HCT116 (cell line): ENCODE data around the gene IFRD2. TPM values are rescaled to one million over a fixed set of nuclear protein-coding genes. Genes with fewer than 3 reads are reported as not detected.

Experiments
- ATAC-seq: fragments of 200-7000 bp; cut with Tn5 transposase; 2 replicates; pipeline ENCODE4 v1.9.1; 2020; ENCODE audit warnings: mild to moderate bottlenecking, moderate library complexity
- BruUV-seq: library from RNA; stranded (reverse); fragments of 400-500 nt; replicated peaks from 2 replicates; lab custom pipeline; 2021; lab: Mats Ljungman, UMichigan
- CTCF ChIA-PET: fragments of 300-600 bp; sonication (Branson Sonifier 250); formaldehyde crosslinking; loops from one replicate; lab custom pipeline; 2021; ENCODE audit warnings: antibody characterized with exemption; lab: Charles Lee
- POLR2A ChIA-PET: fragments of 300-600, 350-600 bp; sonication (Branson Sonifier 250); formaldehyde crosslinking; loops from one replicate; lab custom pipeline; 2021; ENCODE audit warnings: antibody characterized with exemption; lab: Charles Lee
- RAD21 ChIA-PET, 2 experiments: fragments of 300-600 bp; sonication (Branson Sonifier 250); formaldehyde crosslinking; loops; one replicate each; lab custom pipeline; 2023; ENCODE audit warnings: low total read pairs in 2 of 2; ENCODE audit not compliant: uncharacterized antibody in 2 of 2, unreplicated experiment in 2 of 2, low non-redundant PET in 1 of 2; lab: Charles Lee
- DNase-seq: peaks from one replicate; pipeline ENCODE4 v3.0.0-alpha.2; 2010; ENCODE audit warnings: low read depth, low spot score
- H2AFZ ChIP-seq: fragments of 200-600 bp; shearing (Covaris generic), sonication (generic); 2 replicates; pipeline ENCODE4 v1.6.1; 2017; ENCODE audit warnings: low read depth, mixed run types, mixed read lengths, antibody characterized with exemption, low read length; ENCODE audit not compliant: poor library complexity, severe bottlenecking
- H3K27ac ChIP-seq: 2 replicates; pipeline ENCODE4 v1.5.1; 2012; ENCODE audit warnings: low read depth, low read length
- H3K27me3 ChIP-seq: fragments of 200-600 bp; sonication (generic); 2 replicates; pipeline ENCODE4 v1.6.1; 2016; ENCODE audit warnings: mixed run types, low read length, mixed read lengths; ENCODE audit not compliant: insufficient read depth
- H3K36me3 ChIP-seq, 2 experiments: fragments of 200-500 bp in 1 of 2; fragments of 200-600 bp in 1 of 2; sonication (Bioruptor generic) in 1 of 2; sonication (generic) in 1 of 2; 2 replicates each; pipeline versions ENCODE4 v1.5.1 to v1.6.1; 2014 to 2016; ENCODE audit warnings: low read length in 2 of 2, inconsistent platforms in 1 of 2, mixed read lengths in 1 of 2, mixed run types in 1 of 2; ENCODE audit not compliant: insufficient read depth in 2 of 2, control insufficient read depth in 1 of 2
- H3K4me1 ChIP-seq, 2 experiments: fragments of 200-600 bp in 1 of 2; sonication (generic) in 1 of 2; 2 replicates each; pipeline versions ENCODE4 v1.5.1 to v1.6.1; 2012 to 2017; ENCODE audit warnings: low read length in 2 of 2, inconsistent platforms in 1 of 2, mild to moderate bottlenecking in 1 of 2, mixed read lengths in 1 of 2, mixed run types in 1 of 2, moderate library complexity in 1 of 2; ENCODE audit not compliant: insufficient read depth in 2 of 2, control insufficient read depth in 1 of 2
- H3K4me2 ChIP-seq: fragments of 200-600 bp; sonication (generic); 2 replicates; pipeline ENCODE4 v1.6.1; 2017; ENCODE audit warnings: mixed run types, low read length, mixed read lengths
- H3K4me3 ChIP-seq, 2 experiments: fragments of 200-600 bp in 1 of 2; sonication (generic) in 1 of 2; replicated peaks in 1 of 2; 2 replicates each; pipeline ENCODE4 v1.5.1; 2011 to 2016; ENCODE audit warnings: low read length in 2 of 2, control low read depth in 1 of 2, low read depth in 1 of 2, mild to moderate bottlenecking in 1 of 2, mixed read lengths in 1 of 2, mixed run types in 1 of 2
- H3K79me2 ChIP-seq: fragments of 200-600 bp; sonication (generic); 2 replicates; pipeline ENCODE4 v1.6.1; 2017; ENCODE audit warnings: mild to moderate bottlenecking, mixed run types, low read length, moderate library complexity, mixed read lengths; ENCODE audit not compliant: insufficient read depth
- H3K9ac ChIP-seq: fragments of 200-600 bp; sonication (generic); 2 replicates; pipeline ENCODE4 v1.6.1; 2016; ENCODE audit warnings: low read length, mixed read lengths
- H3K9me2 ChIP-seq: fragments of 200-600 bp; sonication (generic), shearing (Covaris generic); 2 replicates; pipeline ENCODE4 v1.6.1; 2017; ENCODE audit warnings: mixed run types, mild to moderate bottlenecking, moderate library complexity; ENCODE audit not compliant: insufficient read depth
- H3K9me3 ChIP-seq, 2 experiments: fragments of 200-500 bp in 1 of 2; fragments of 200-600 bp in 1 of 2; sonication (Bioruptor generic) in 1 of 2; sonication (generic) in 1 of 2; 2 replicates each; pipeline ENCODE4 v1.6.1; 2014 to 2017; ENCODE audit warnings: low read length in 2 of 2, mixed read lengths in 2 of 2, inconsistent platforms in 1 of 2, low read depth in 1 of 2, mild to moderate bottlenecking in 1 of 2, mixed run types in 1 of 2, moderate library complexity in 1 of 2; ENCODE audit not compliant: control insufficient read depth in 1 of 2, insufficient read depth in 1 of 2
- H4K20me1 ChIP-seq: fragments of 200-600 bp; sonication (generic), shearing (Covaris generic); 2 replicates; pipeline ENCODE4 v1.6.1; 2017; ENCODE audit warnings: mixed run types, mild to moderate bottlenecking, moderate library complexity; ENCODE audit not compliant: insufficient read depth
- CBX3 ChIP-seq: IDR thresholded peaks from 2 replicates; pipeline ENCODE4 v1.6.1; 2012; ENCODE audit warnings: low read depth
- EGR1 ChIP-seq: IDR thresholded peaks from 2 replicates; pipeline ENCODE4 v1.6.1; 2012; ENCODE audit warnings: low read depth
- ELF1 ChIP-seq: IDR thresholded peaks from 2 replicates; pipeline ENCODE4 v1.6.1; 2012; ENCODE audit warnings: low read depth, borderline replicate concordance
- EZH2 ChIP-seq: fragments of 200-600 bp; sonication (generic); IDR thresholded peaks from 2 replicates; pipeline ENCODE4 v1.6.1; 2017; ENCODE audit warnings: antibody characterized with exemption, mixed run types
- EZH2phosphoT487 ChIP-seq: fragments of 200-600 bp; IDR thresholded peaks from 2 replicates; pipeline ENCODE4 v1.6.1; 2018; ENCODE audit warnings: antibody characterized with exemption, borderline replicate concordance
- FOSL1 ChIP-seq: IDR thresholded peaks from 2 replicates; pipeline ENCODE4 v1.6.1; 2012; ENCODE audit warnings: low read depth
- JUND ChIP-seq: IDR thresholded peaks from 2 replicates; pipeline ENCODE4 v1.6.1; 2012
- POLR2A ChIP-seq: IDR thresholded peaks from 2 replicates; pipeline ENCODE4 v1.7.0; 2011; ENCODE audit warnings: borderline replicate concordance; ENCODE audit not compliant: insufficient read depth, insufficient read length; ENCODE audit errors: extremely low read depth
- POLR2AphosphoS5 ChIP-seq: IDR thresholded peaks from 2 replicates; pipeline ENCODE4 v1.6.1; 2011; ENCODE audit warnings: mild to moderate bottlenecking, low read depth, low read length, moderate library complexity
- RAD21 ChIP-seq: IDR thresholded peaks from 2 replicates; pipeline ENCODE4 v1.6.1; 2012; ENCODE audit warnings: low read depth, mild to moderate bottlenecking
- SIN3A ChIP-seq: IDR thresholded peaks from 2 replicates; pipeline ENCODE4 v1.6.1; 2012; ENCODE audit warnings: low read depth
- SP1 ChIP-seq: IDR thresholded peaks from 2 replicates; pipeline ENCODE4 v1.6.1; 2012; ENCODE audit warnings: low read depth
- SRF ChIP-seq: IDR thresholded peaks from 2 replicates; pipeline ENCODE4 v1.6.1; 2012; ENCODE audit warnings: low read depth
- TCF7L2 ChIP-seq: IDR thresholded peaks from 2 replicates; pipeline ENCODE4 v1.7.0; 2011; ENCODE audit warnings: borderline replicate concordance, inconsistent platforms; ENCODE audit not compliant: insufficient read depth, insufficient read length; ENCODE audit errors: extremely low read depth
- YY1 ChIP-seq: IDR thresholded peaks from 2 replicates; pipeline ENCODE4 v1.6.1; 2011; ENCODE audit warnings: low read length, low read depth, moderate library complexity, mild to moderate bottlenecking; ENCODE audit not compliant: insufficient replicate concordance; ENCODE audit errors: extremely low read depth
- ZNF274 ChIP-seq: fragments of 200-500 bp; sonication (Bioruptor generic); IDR thresholded peaks from 2 replicates; pipeline ENCODE4 v1.6.1; 2014; ENCODE audit warnings: mild to moderate bottlenecking, low read depth, low read length, inconsistent platforms
- intact Hi-C: fragments of 100-400 bp; cut with micrococcal nuclease; formaldehyde crosslinking; loops from 2 replicates; pipeline ENCODE4 v1.10.0; 2022
- total RNA-seq: library from RNA; stranded (reverse); gene quantifications from one replicate; pipeline ENCODE4 v1.2.1, GENCODE V29; 2021; ENCODE audit not compliant: unreplicated experiment
- TF ChIP-seq, protein P1 (sequence below): IDR thresholded peaks from 2 replicates; pipeline ENCODE4 v1.6.1; 2012
- TF ChIP-seq, protein P2 (sequence below), 3 experiments: fragments of 200-600 bp in 1 of 3; sonication (generic) in 1 of 3; IDR thresholded peaks in 2 of 3; conservative IDR thresholded peaks in 1 of 3; 2 replicates each; pipeline ENCODE4 v1.5.1; 2012 to 2017; ENCODE audit warnings: low read depth in 2 of 3, low read length in 2 of 3, antibody characterized with exemption in 1 of 3, borderline replicate concordance in 1 of 3, control low read depth in 1 of 3, mild to moderate bottlenecking in 1 of 3, mixed read lengths in 1 of 3, mixed run types in 1 of 3, moderate library complexity in 1 of 3; ENCODE audit not compliant: insufficient read depth in 1 of 3
- TF ChIP-seq, protein P3 (sequence below): IDR thresholded peaks from 2 replicates; pipeline ENCODE4 v1.6.1; 2012; ENCODE audit warnings: low read depth

The IFRD2 gene
- total RNA-seq, 1 experiment from 2014 or later, result 146 TPM

DNA sequence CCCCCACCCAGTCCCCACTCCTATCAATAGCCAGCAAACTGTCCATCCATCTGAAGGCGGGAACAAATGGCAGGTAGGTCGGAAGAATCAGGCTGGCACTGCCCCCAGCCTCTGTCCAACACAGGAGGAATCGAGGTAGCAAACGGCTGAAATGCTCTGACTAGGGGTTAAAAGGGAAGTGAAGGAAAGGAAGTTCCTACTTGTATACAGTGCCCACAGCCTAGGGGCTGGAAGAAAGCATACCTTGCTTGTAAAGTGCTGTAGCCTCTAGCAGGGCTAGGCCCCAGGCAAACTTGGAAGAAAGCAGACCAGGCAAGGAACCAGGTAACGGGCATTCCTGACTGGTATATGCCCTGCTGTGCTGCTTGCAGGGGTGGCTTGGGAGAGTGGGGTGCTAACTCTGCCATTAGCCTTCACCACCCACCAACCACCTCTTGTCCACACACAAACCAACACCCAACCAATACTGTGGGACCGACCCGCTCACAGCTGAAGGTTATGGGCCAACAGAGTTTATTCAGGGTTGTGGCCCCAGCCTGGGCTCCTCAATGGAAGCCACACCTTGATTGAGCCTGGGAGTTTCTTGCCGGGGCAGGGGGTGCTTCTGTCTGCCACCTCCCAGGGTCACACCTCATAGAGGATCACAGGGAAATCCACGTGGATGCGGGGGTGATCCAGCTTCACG is 33.4 kb upstream of the IFRD2 start:
- ATAC-seq (no peak), DNase-seq (no peak)
- Histone ChIP-seq H3K36me3 (peaks cover 20 to 21% of the 10 kb centered on the region in 2 experiments; a peak in 3 of 4 replicates), H3K9me2 (no peaks in the 10 kb centered on the region), H3K79me2 (peaks cover 33% of the 10 kb centered on the region), H3K27me3 (no peaks in the 10 kb centered on the region), H3K27ac (no peak overlapping the region), H4K20me1 (no peaks in the 10 kb centered on the region), H3K4me3 (no peak overlapping the region), H2AFZ (no peak overlapping the region), H3K9me3 (no peaks in the 10 kb centered on the region), H3K4me2 (no peak overlapping the region), H3K4me1 (peaks cover 23 to 47% of the 10 kb centered on the region in 2 experiments), H3K9ac (no peak overlapping the region)
- intact Hi-C loops, result loop anchor here (2.0 kb wide), 1 partner anchor 65 kb away; no protein-coding TSS in a partner anchor
- no TSS peak for BruUV-seq
- CTCF ChIA-PET, result interaction anchor here (1.3 to 1.8 kb wide), 2 partner anchors 33 to 56 kb away, joined by 4 to 8 read pairs; partner anchors contain the start of genes IFRD2 and SEMA3B
- RAD21 ChIA-PET, result no interaction called here
- POLR2A ChIA-PET, result interaction anchor here (0.6 kb wide), 1 partner anchor 12 kb away, joined by 3 read pairs; no protein-coding TSS in a partner anchor
- TF ChIP-seq EGR1 (no peak), CBX3 (no peak), FOSL1 (no peak), POLR2A (no peak), TCF7L2 (no peak), EZH2phosphoT487 (no peak), YY1 (no peak), ELF1 (no peak), EZH2 (no peak), SP1 (no peak), SIN3A (no peak), RAD21 (no peak), JUND (no peak), ZNF274 (no peak), POLR2AphosphoS5 (no peak), SRF (no peak)
- TF ChIP-seq, protein P1, sequence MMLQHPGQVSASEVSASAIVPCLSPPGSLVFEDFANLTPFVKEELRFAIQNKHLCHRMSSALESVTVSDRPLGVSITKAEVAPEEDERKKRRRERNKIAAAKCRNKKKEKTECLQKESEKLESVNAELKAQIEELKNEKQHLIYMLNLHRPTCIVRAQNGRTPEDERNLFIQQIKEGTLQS, result no peak
- TF ChIP-seq, protein P2, sequence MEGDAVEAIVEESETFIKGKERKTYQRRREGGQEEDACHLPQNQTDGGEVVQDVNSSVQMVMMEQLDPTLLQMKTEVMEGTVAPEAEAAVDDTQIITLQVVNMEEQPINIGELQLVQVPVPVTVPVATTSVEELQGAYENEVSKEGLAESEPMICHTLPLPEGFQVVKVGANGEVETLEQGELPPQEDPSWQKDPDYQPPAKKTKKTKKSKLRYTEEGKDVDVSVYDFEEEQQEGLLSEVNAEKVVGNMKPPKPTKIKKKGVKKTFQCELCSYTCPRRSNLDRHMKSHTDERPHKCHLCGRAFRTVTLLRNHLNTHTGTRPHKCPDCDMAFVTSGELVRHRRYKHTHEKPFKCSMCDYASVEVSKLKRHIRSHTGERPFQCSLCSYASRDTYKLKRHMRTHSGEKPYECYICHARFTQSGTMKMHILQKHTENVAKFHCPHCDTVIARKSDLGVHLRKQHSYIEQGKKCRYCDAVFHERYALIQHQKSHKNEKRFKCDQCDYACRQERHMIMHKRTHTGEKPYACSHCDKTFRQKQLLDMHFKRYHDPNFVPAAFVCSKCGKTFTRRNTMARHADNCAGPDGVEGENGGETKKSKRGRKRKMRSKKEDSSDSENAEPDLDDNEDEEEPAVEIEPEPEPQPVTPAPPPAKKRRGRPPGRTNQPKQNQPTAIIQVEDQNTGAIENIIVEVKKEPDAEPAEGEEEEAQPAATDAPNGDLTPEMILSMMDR (IDR thresholded peaks at IDR 0.05 in 2 of 3, conservative IDR thresholded peaks at IDR 0.05 in 1 of 3; ENCODE audit: borderline replicate concordance in 1 of 3, insufficient read depth in 1 of 3, low read depth in 2 of 3, low read length in 2 of 3), result no peak
- TF ChIP-seq, protein P3, sequence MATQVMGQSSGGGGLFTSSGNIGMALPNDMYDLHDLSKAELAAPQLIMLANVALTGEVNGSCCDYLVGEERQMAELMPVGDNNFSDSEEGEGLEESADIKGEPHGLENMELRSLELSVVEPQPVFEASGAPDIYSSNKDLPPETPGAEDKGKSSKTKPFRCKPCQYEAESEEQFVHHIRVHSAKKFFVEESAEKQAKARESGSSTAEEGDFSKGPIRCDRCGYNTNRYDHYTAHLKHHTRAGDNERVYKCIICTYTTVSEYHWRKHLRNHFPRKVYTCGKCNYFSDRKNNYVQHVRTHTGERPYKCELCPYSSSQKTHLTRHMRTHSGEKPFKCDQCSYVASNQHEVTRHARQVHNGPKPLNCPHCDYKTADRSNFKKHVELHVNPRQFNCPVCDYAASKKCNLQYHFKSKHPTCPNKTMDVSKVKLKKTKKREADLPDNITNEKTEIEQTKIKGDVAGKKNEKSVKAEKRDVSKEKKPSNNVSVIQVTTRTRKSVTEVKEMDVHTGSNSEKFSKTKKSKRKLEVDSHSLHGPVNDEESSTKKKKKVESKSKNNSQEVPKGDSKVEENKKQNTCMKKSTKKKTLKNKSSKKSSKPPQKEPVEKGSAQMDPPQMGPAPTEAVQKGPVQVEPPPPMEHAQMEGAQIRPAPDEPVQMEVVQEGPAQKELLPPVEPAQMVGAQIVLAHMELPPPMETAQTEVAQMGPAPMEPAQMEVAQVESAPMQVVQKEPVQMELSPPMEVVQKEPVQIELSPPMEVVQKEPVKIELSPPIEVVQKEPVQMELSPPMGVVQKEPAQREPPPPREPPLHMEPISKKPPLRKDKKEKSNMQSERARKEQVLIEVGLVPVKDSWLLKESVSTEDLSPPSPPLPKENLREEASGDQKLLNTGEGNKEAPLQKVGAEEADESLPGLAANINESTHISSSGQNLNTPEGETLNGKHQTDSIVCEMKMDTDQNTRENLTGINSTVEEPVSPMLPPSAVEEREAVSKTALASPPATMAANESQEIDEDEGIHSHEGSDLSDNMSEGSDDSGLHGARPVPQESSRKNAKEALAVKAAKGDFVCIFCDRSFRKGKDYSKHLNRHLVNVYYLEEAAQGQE, result no peak
